Measurements from ENCODE around the gene EEF1AKMT1.

EEF1AKMT1 gene

GRCh38 chr13:20703780-20704458 lies 69.8 kb downstream of the EEF1AKMT1 start:
- no peaks in the 10 kb centered on the region for H3K36me3 ChIP-seq (ENCODE audit: control insufficient read depth, insufficient read depth, low read length)
- no peaks in the 10 kb centered on the region for H3K9me3 ChIP-seq (ENCODE audit: control insufficient read depth, insufficient read depth, low read length)
- no peaks in the 10 kb centered on the region for H3K4me1 ChIP-seq (ENCODE audit: control insufficient read depth, insufficient read depth, low read length)
- H3K9ac ChIP-seq (ENCODE audit: low read depth, low read length), result no peak overlapping the region
- H3K4me3 ChIP-seq (ENCODE audit: low read depth, low read length), result peak overlapping the region; percentile 18
- peaks cover 38% of the 10 kb centered on the region for H3K27me3 ChIP-seq (ENCODE audit: control insufficient read depth, insufficient read depth, low read length)

- peaks cover 38% of the 10 kb centered on the region for H3K27me3 ChIP-seq (ENCODE audit: control insufficient read depth, insufficient read depth, low read length)
- no peaks in the 10 kb centered on the region for H3K9me3 ChIP-seq (ENCODE audit: control insufficient read depth, insufficient read depth, low read length)
- H3K4me3 ChIP-seq (ENCODE audit: low read depth, low read length), result peak within 1 kb of the TSS; percentile 63
- no peaks in the 10 kb centered on the region for H3K4me1 ChIP-seq (ENCODE audit: control insufficient read depth, insufficient read depth, low read length)
- peak within 1 kb of the TSS; percentile 47 for H3K9ac ChIP-seq (ENCODE audit: low read depth, low read length)
- H3K36me3 ChIP-seq (ENCODE audit: control insufficient read depth, insufficient read depth, low read length), result no peaks in the 10 kb centered on the region
Measured at GRCh38 chr13:20702915-20703779, 70.6 kb downstream of the EEF1AKMT1 start, which contains the start of gene IL17D. Gene IL17D, plus strand, starts transcription at chr13:20703699. Its CDS starts 303 bp downstream, at chr13:20704002.

GRCh38 chr13:20702530-20702914 lies 71.2 kb downstream of the EEF1AKMT1 start:
- no peak overlapping the region for H3K9ac ChIP-seq (ENCODE audit: low read depth, low read length)
- H3K36me3 ChIP-seq (ENCODE audit: control insufficient read depth, insufficient read depth, low read length), result no peaks in the 10 kb centered on the region
- H3K4me3 ChIP-seq (ENCODE audit: low read depth, low read length), result peak overlapping the region; percentile 63
- H3K4me1 ChIP-seq (ENCODE audit: control insufficient read depth, insufficient read depth, low read length), result no peaks in the 10 kb centered on the region
- no peaks in the 10 kb centered on the region for H3K9me3 ChIP-seq (ENCODE audit: control insufficient read depth, insufficient read depth, low read length)
- H3K27me3 ChIP-seq (ENCODE audit: control insufficient read depth, insufficient read depth, low read length), result peaks cover 38% of the 10 kb centered on the region

GRCh38 chr13:20701461-20701860 lies 72.3 kb downstream of the EEF1AKMT1 start:
- Histone ChIP-seq H3K27me3 (ENCODE audit: control insufficient read depth, insufficient read depth, low read length) (peaks cover 38% of the 10 kb centered on the region), H3K4me1 (ENCODE audit: control insufficient read depth, insufficient read depth, low read length) (no peaks in the 10 kb centered on the region), H3K4me3 (ENCODE audit: low read depth, low read length) (no peak overlapping the region), H3K36me3 (ENCODE audit: control insufficient read depth, insufficient read depth, low read length) (no peaks in the 10 kb centered on the region), H3K9ac (ENCODE audit: low read depth, low read length) (no peak overlapping the region), H3K9me3 (ENCODE audit: control insufficient read depth, insufficient read depth, low read length) (no peaks in the 10 kb centered on the region)

GRCh38 chr13:20700288-20700687 lies 73.5 kb downstream of the EEF1AKMT1 start:
- no peaks in the 10 kb centered on the region for H3K4me1 ChIP-seq (ENCODE audit: control insufficient read depth, insufficient read depth, low read length)
- H3K4me3 ChIP-seq (ENCODE audit: low read depth, low read length), result no peak overlapping the region
- H3K27me3 ChIP-seq (ENCODE audit: control insufficient read depth, insufficient read depth, low read length), result peaks cover 34% of the 10 kb centered on the region
- no peak overlapping the region for H3K9ac ChIP-seq (ENCODE audit: low read depth, low read length)
- H3K9me3 ChIP-seq (ENCODE audit: control insufficient read depth, insufficient read depth, low read length), result no peaks in the 10 kb centered on the region
- no peaks in the 10 kb centered on the region for H3K36me3 ChIP-seq (ENCODE audit: control insufficient read depth, insufficient read depth, low read length)

- H3K9me3 ChIP-seq (ENCODE audit: control insufficient read depth, insufficient read depth, low read length), result no peaks in the 10 kb centered on the region
- no peaks in the 10 kb centered on the region for H3K4me1 ChIP-seq (ENCODE audit: control insufficient read depth, insufficient read depth, low read length)
- no peaks in the 10 kb centered on the region for H3K36me3 ChIP-seq (ENCODE audit: control insufficient read depth, insufficient read depth, low read length)
- H3K4me3 ChIP-seq (ENCODE audit: low read depth, low read length), result no peak overlapping the region
- peaks cover 30% of the 10 kb centered on the region for H3K27me3 ChIP-seq (ENCODE audit: control insufficient read depth, insufficient read depth, low read length)
- no peak overlapping the region for H3K9ac ChIP-seq (ENCODE audit: low read depth, low read length)
Measured at GRCh38 chr13:20699715-20700114, 74.0 kb downstream of the EEF1AKMT1 start.

- no peaks in the 10 kb centered on the region for H3K36me3 ChIP-seq (ENCODE audit: control insufficient read depth, insufficient read depth, low read length)
- H3K9ac ChIP-seq (ENCODE audit: low read depth, low read length), result no peak overlapping the region
- no peaks in the 10 kb centered on the region for H3K9me3 ChIP-seq (ENCODE audit: control insufficient read depth, insufficient read depth, low read length)
- H3K27me3 ChIP-seq (ENCODE audit: control insufficient read depth, insufficient read depth, low read length), result peaks cover 8% of the 10 kb centered on the region
- H3K4me3 ChIP-seq (ENCODE audit: low read depth, low read length), result no peak overlapping the region
- H3K4me1 ChIP-seq (ENCODE audit: control insufficient read depth, insufficient read depth, low read length), result no peaks in the 10 kb centered on the region
Measured at GRCh38 chr13:20696073-20696472, 77.7 kb downstream of the EEF1AKMT1 start.

GRCh38 chr13:20691616-20692015 lies 82.1 kb downstream of the EEF1AKMT1 start:
- Histone ChIP-seq H3K27me3 (ENCODE audit: control insufficient read depth, insufficient read depth, low read length) (no peaks in the 10 kb centered on the region), H3K4me3 (ENCODE audit: low read depth, low read length) (no peak overlapping the region), H3K4me1 (ENCODE audit: control insufficient read depth, insufficient read depth, low read length) (peaks cover 8% of the 10 kb centered on the region), H3K36me3 (ENCODE audit: control insufficient read depth, insufficient read depth, low read length) (no peaks in the 10 kb centered on the region), H3K9me3 (ENCODE audit: control insufficient read depth, insufficient read depth, low read length) (no peaks in the 10 kb centered on the region), H3K9ac (ENCODE audit: low read depth, low read length) (no peak overlapping the region)

- Histone ChIP-seq H3K4me3 (ENCODE audit: low read depth, low read length) (no peak overlapping the region), H3K4me1 (ENCODE audit: control insufficient read depth, insufficient read depth, low read length) (peaks cover 11% of the 10 kb centered on the region), H3K9me3 (ENCODE audit: control insufficient read depth, insufficient read depth, low read length) (no peaks in the 10 kb centered on the region), H3K27me3 (ENCODE audit: control insufficient read depth, insufficient read depth, low read length) (no peaks in the 10 kb centered on the region), H3K36me3 (ENCODE audit: control insufficient read depth, insufficient read depth, low read length) (no peaks in the 10 kb centered on the region), H3K9ac (ENCODE audit: low read depth, low read length) (no peak overlapping the region)
Measured at GRCh38 chr13:20689291-20689690, 84.5 kb downstream of the EEF1AKMT1 start.

- peaks cover 11% of the 10 kb centered on the region for H3K4me1 ChIP-seq (ENCODE audit: control insufficient read depth, insufficient read depth, low read length)
- H3K9ac ChIP-seq (ENCODE audit: low read depth, low read length), result no peak overlapping the region
- no peaks in the 10 kb centered on the region for H3K27me3 ChIP-seq (ENCODE audit: control insufficient read depth, insufficient read depth, low read length)
- H3K4me3 ChIP-seq (ENCODE audit: low read depth, low read length), result no peak overlapping the region
- H3K9me3 ChIP-seq (ENCODE audit: control insufficient read depth, insufficient read depth, low read length), result no peaks in the 10 kb centered on the region
- no peaks in the 10 kb centered on the region for H3K36me3 ChIP-seq (ENCODE audit: control insufficient read depth, insufficient read depth, low read length)
Measured at GRCh38 chr13:20686863-20687579, 86.7 kb downstream of the EEF1AKMT1 start.

- H3K36me3 ChIP-seq (ENCODE audit: control insufficient read depth, insufficient read depth, low read length), result no peaks in the 10 kb centered on the region
- H3K9ac ChIP-seq (ENCODE audit: low read depth, low read length), result no peak overlapping the region
- H3K4me1 ChIP-seq (ENCODE audit: control insufficient read depth, insufficient read depth, low read length), result peaks cover 11% of the 10 kb centered on the region
- H3K9me3 ChIP-seq (ENCODE audit: control insufficient read depth, insufficient read depth, low read length), result no peaks in the 10 kb centered on the region
- H3K27me3 ChIP-seq (ENCODE audit: control insufficient read depth, insufficient read depth, low read length), result no peaks in the 10 kb centered on the region
- no peak overlapping the region for H3K4me3 ChIP-seq (ENCODE audit: low read depth, low read length)
Measured at GRCh38 chr13:20686167-20686566, 87.6 kb downstream of the EEF1AKMT1 start.
